H1 (cell line): ENCODE results near the gene GPR61. TPM values are rescaled to one million over a fixed set of nuclear protein-coding genes. Genes with fewer than 3 reads are reported as not detected.

Experiments
- CTCF ChIA-PET: fragments of 300-600 bp; sonication (Branson Sonifier 250); formaldehyde crosslinking; loops from one replicate; lab custom pipeline; 2021; ENCODE audit not compliant: partially characterized antibody; lab: Charles Lee
- POLR2A ChIA-PET: fragments of 300-600 bp; sonication (Branson Sonifier 250); formaldehyde crosslinking; loops from one replicate; lab custom pipeline; 2021; ENCODE audit warnings: inconsistent platforms; ENCODE audit not compliant: partially characterized antibody; lab: Charles Lee
- DNase-seq, 2 experiments: peaks; one replicate each; pipeline versions ENCODE4 v3.0.0 to v3.0.0-alpha.2; 2010 to 2022; ENCODE audit warnings: low spot score in 2 of 2, low read depth in 1 of 2, mixed read lengths in 1 of 2
- FAIRE-seq: peaks from 2 replicates; lab custom pipeline; 2011; peaks lifted over from hg19 to GRCh38; lab: Jason Lieb, UNC
- H2AFZ ChIP-seq: 2 replicates; pipeline ENCODE4 v1.8.1; 2012; ENCODE audit warnings: low read length, inconsistent platforms
- H2AK5ac ChIP-seq: 2 replicates; pipeline ENCODE4 v1.6.1; 2013; ENCODE audit warnings: low read depth, low read length
- H2BK120ac ChIP-seq: replicated peaks from 2 replicates; pipeline ENCODE3; 2013; ENCODE audit warnings: low read depth, low read length, inconsistent platforms
- H2BK12ac ChIP-seq: 2 replicates; pipeline ENCODE4 v1.6.1; 2013; ENCODE audit warnings: low read depth, low read length
- H2BK15ac ChIP-seq: 2 replicates; pipeline ENCODE4 v1.6.1; 2013; ENCODE audit warnings: low read length
- H2BK20ac ChIP-seq: 2 replicates; pipeline ENCODE4 v1.6.1; 2013; ENCODE audit warnings: low read length
- H2BK5ac ChIP-seq: 2 replicates; pipeline ENCODE4 v1.6.1; 2013; ENCODE audit warnings: low read depth, low read length
- H3K14ac ChIP-seq: 2 replicates; pipeline ENCODE4 v1.6.1; 2013; ENCODE audit warnings: inconsistent platforms; ENCODE audit not compliant: insufficient read length
- H3K18ac ChIP-seq: 2 replicates; pipeline ENCODE4 v1.6.1; 2013; ENCODE audit warnings: low read length; ENCODE audit errors: extremely low read depth
- H3K23ac ChIP-seq: 2 replicates; pipeline ENCODE4 v1.6.1; 2013; ENCODE audit warnings: inconsistent platforms; ENCODE audit not compliant: insufficient read length
- H3K23me2 ChIP-seq: 2 replicates; pipeline ENCODE4 v1.6.1; 2013; ENCODE audit warnings: low read depth, low read length
- H3K27ac ChIP-seq: 2 replicates; pipeline ENCODE4 v1.6.1; 2011; ENCODE audit warnings: low read depth, low read length, inconsistent platforms
- H3K27me3 ChIP-seq, 4 experiments: replicated peaks in 1 of 4; 1 replicate in 1 of 4; 2 replicates in 3 of 4; pipeline versions ENCODE4 v1.6.1 to v1.8.1; 2011 to 2013; ENCODE audit warnings: low read length in 3 of 4, mild to moderate bottlenecking in 3 of 4, inconsistent platforms in 2 of 4, mixed read lengths in 2 of 4, moderate library complexity in 1 of 4; ENCODE audit not compliant: control insufficient read depth in 3 of 4, insufficient read depth in 3 of 4; ENCODE audit errors: extremely low read depth in 1 of 4
- H3K36me3 ChIP-seq, 4 experiments: 2 replicates each; pipeline versions ENCODE4 v1.6.1 to v1.8.1; 2011 to 2013; ENCODE audit warnings: mild to moderate bottlenecking in 4 of 4, low read length in 3 of 4, moderate library complexity in 2 of 4, control low read depth in 1 of 4, inconsistent platforms in 1 of 4; ENCODE audit not compliant: insufficient read depth in 4 of 4, control insufficient read depth in 2 of 4
- H3K4ac ChIP-seq: replicated peaks from 2 replicates; pipeline ENCODE3; 2013; ENCODE audit warnings: low read length, low read depth, mixed read lengths, inconsistent platforms; ENCODE audit not compliant: insufficient read length
- H3K4me1 ChIP-seq, 4 experiments: replicated peaks in 1 of 4; 1 replicate in 1 of 4; 2 replicates in 3 of 4; pipeline versions ENCODE4 v1.6.1 to v1.8.1; 2011 to 2013; ENCODE audit warnings: low read length in 3 of 4, inconsistent platforms in 2 of 4, mixed read lengths in 1 of 4; ENCODE audit not compliant: insufficient read depth in 4 of 4, control insufficient read depth in 3 of 4
- H3K4me2 ChIP-seq, 2 experiments: 2 replicates each; pipeline versions ENCODE4 v1.6.1 to v1.8.1; 2011 to 2013; ENCODE audit warnings: low read depth in 2 of 2, low read length in 2 of 2, control low read depth in 1 of 2, inconsistent platforms in 1 of 2, mild to moderate bottlenecking in 1 of 2; ENCODE audit not compliant: insufficient read depth in 1 of 2
- H3K4me3 ChIP-seq, 4 experiments: fragments of 200-600, 300-600 bp in 1 of 4; sonication (generic), shearing (Covaris generic), sonication (Bioruptor Twin) in 1 of 4; 2 replicates each; pipeline versions ENCODE4 v1.5.1 to v1.8.1; 2011 to 2016; ENCODE audit warnings: low read length in 4 of 4, low read depth in 3 of 4, control low read depth in 2 of 4, inconsistent platforms in 2 of 4, mild to moderate bottlenecking in 2 of 4, mixed read lengths in 1 of 4, moderate library complexity in 1 of 4; ENCODE audit not compliant: insufficient read depth in 2 of 4; ENCODE audit errors: extremely low read depth in 1 of 4
- H3K56ac ChIP-seq: replicated peaks from 2 replicates; pipeline ENCODE3; 2013; ENCODE audit warnings: low read depth, mild to moderate bottlenecking, mixed read lengths, low read length, inconsistent platforms; ENCODE audit not compliant: insufficient read length
- H3K79me1 ChIP-seq: 2 replicates; pipeline ENCODE4 v1.6.1; 2013; ENCODE audit warnings: low read depth, low read length, control low read depth
- H3K79me2 ChIP-seq, 2 experiments: 2 replicates each; pipeline versions ENCODE4 v1.6.1 to v1.8.1; 2012 to 2013; ENCODE audit warnings: low read length in 2 of 2, mild to moderate bottlenecking in 2 of 2, inconsistent platforms in 1 of 2; ENCODE audit not compliant: insufficient read depth in 2 of 2, control insufficient read depth in 1 of 2
- H3K9ac ChIP-seq, 4 experiments: replicated peaks in 1 of 4; 1 replicate in 1 of 4; 2 replicates in 3 of 4; pipeline versions ENCODE4 v1.6.1 to v1.8.1; 2011 to 2013; ENCODE audit warnings: low read depth in 3 of 4, low read length in 3 of 4, control low read depth in 2 of 4, mild to moderate bottlenecking in 2 of 4, moderate library complexity in 2 of 4, inconsistent platforms in 1 of 4; ENCODE audit errors: extremely low read depth in 1 of 4
- H3K9me3 ChIP-seq, 2 experiments: 2 replicates each; pipeline versions ENCODE4 v1.6.1 to v1.8.1; 2012 to 2013; ENCODE audit warnings: mild to moderate bottlenecking in 2 of 2, moderate library complexity in 2 of 2, control low read depth in 1 of 2, inconsistent platforms in 1 of 2, low read depth in 1 of 2, low read length in 1 of 2, mixed read lengths in 1 of 2; ENCODE audit not compliant: insufficient read depth in 2 of 2
- H4K20me1 ChIP-seq, 2 experiments: replicated peaks in 1 of 2; 2 replicates each; pipeline versions ENCODE3 to v1.8.1; 2011 to 2013; ENCODE audit warnings: inconsistent platforms in 2 of 2, low read length in 2 of 2, mild to moderate bottlenecking in 1 of 2; ENCODE audit not compliant: insufficient read depth in 2 of 2, control insufficient read depth in 1 of 2
- H4K5ac ChIP-seq: 2 replicates; pipeline ENCODE4 v1.6.1; 2013; ENCODE audit warnings: low read length, low read depth, mixed read lengths, inconsistent platforms; ENCODE audit not compliant: insufficient read length
- H4K8ac ChIP-seq: 2 replicates; pipeline ENCODE4 v1.8.0; 2013; ENCODE audit warnings: mild to moderate bottlenecking, moderate library complexity, low read length, inconsistent platforms; ENCODE audit not compliant: insufficient read depth; ENCODE audit errors: extremely low read depth
- H4K91ac ChIP-seq: replicated peaks from 2 replicates; pipeline ENCODE3; 2013; ENCODE audit warnings: low read length, mixed read lengths, inconsistent platforms; ENCODE audit not compliant: insufficient read length
- CTCF ChIP-seq, 3 experiments: IDR thresholded peaks; 1 replicate in 2 of 3; 2 replicates in 1 of 3; pipeline versions ENCODE4 v1.5.1 to v1.6.1; 2011; ENCODE audit warnings: low read length in 3 of 3, mild to moderate bottlenecking in 3 of 3, inconsistent platforms in 2 of 3, low read depth in 1 of 3, moderate library complexity in 1 of 3; ENCODE audit not compliant: insufficient read depth in 1 of 3; ENCODE audit errors: control extremely low read depth in 1 of 3
- EZH2 ChIP-seq: fragments of 200-600 bp; sonication (generic); IDR thresholded peaks from 2 replicates; pipeline ENCODE4 v1.7.1; 2012; ENCODE audit warnings: low read depth, mild to moderate bottlenecking, moderate library complexity, low read length, inconsistent platforms; ENCODE audit not compliant: severe bottlenecking
- POLR2AphosphoS5 ChIP-seq: IDR thresholded peaks from 2 replicates; pipeline ENCODE4 v1.6.1; 2011; ENCODE audit warnings: low read depth, low read length
- RAD21 ChIP-seq, 2 experiments: IDR thresholded peaks in 1 of 2; conservative IDR thresholded peaks in 1 of 2; 2 replicates each; pipeline ENCODE4 v1.6.1; 2011; ENCODE audit warnings: low read depth in 2 of 2, low read length in 2 of 2, improper control_type of control experiment in 1 of 2, inconsistent platforms in 1 of 2, mild to moderate bottlenecking in 1 of 2, moderate library complexity in 1 of 2
- SIX5 ChIP-seq: IDR thresholded peaks from 2 replicates; pipeline ENCODE4 v1.6.1; 2011; ENCODE audit warnings: mild to moderate bottlenecking, low read depth, low read length
- SP4 ChIP-seq: IDR thresholded peaks from 2 replicates; pipeline ENCODE4 v1.6.1; 2012; ENCODE audit warnings: low read length, inconsistent platforms
- TEAD4 ChIP-seq: IDR thresholded peaks from 2 replicates; pipeline ENCODE4 v1.6.1; 2012; ENCODE audit warnings: low read depth, low read length, inconsistent platforms, mixed read lengths
- WGBS, 2 experiments: shearing (Covaris generic) in 1 of 2; methylation state at CpG; one replicate each; pipeline versions ENCODE4 v1.1.6 to v1.1.7; 2013 to 2015; ENCODE audit warnings: low lambda C conversion rate in 2 of 2, mixed read lengths in 2 of 2, inconsistent platforms in 1 of 2, low coverage in 1 of 2, missing lambda C conversion rate in 1 of 2; ENCODE audit not compliant: insufficient replicate concordance in 2 of 2, insufficient coverage in 1 of 2, insufficient read length in 1 of 2; ENCODE audit errors: extremely low coverage in 1 of 2, missing lambda C conversion rate in 1 of 2; 5-methylcytosine and 5-hydroxymethylcytosine counted together
- polyA plus RNA-seq, 7 experiments: library from polyadenylated mRNA; depleted of rRNA in 3 of 7; stranded (reverse) in 5 of 7; unstranded in 2 of 7; fragments of >200 nt in 5 of 7; fragments of 200-250 nt in 2 of 7; gene quantifications; 1 replicate in 5 of 7; 2 replicates in 1 of 7; 4 replicates in 1 of 7; pipeline versions ENCODE4 v1.2.1 to v1.2.3, GENCODE V29; 2011 to 2013; ENCODE audit warnings: missing spikeins in 2 of 7, mixed read lengths in 2 of 7
- total RNA-seq: library from RNA; stranded (reverse); fragmentation: NEBNext Ultra II Directional; extraction: Animal tissue kit (Norgen Biotek cat#: 25700); gene quantifications from 2 replicates; pipeline ENCODE4 v1.2.1, GENCODE V29; 2021

GPR61 gene
- total and polyA plus RNA-seq, 2 of the 8 experiments (the other 6 are each of a cell fraction or from before 2014, with no cell fraction given): 0.41 to 0.53 TPM

GRCh38 chr1:109490029-109490933, 49.4 kb upstream of the GPR61 start:
- Histone ChIP-seq H3K18ac (no peak overlapping the region), H2BK15ac (no peak overlapping the region), H4K5ac (no peak overlapping the region), H4K20me1 (peaks cover 0 to 1% of the 10 kb centered on the region in 2 experiments), H3K4me1 (peaks cover 0 to 2% (median 0%) of the 10 kb centered on the region in 4 experiments; a peak in 1 of 7 replicates), H2BK12ac (no peak overlapping the region), H3K27me3 (no peaks in the 10 kb centered on the region), H3K23ac (no peak overlapping the region), H3K4me3 (no peak overlapping the region), H3K9ac (no peak overlapping the region), H3K4me2 (no peak overlapping the region), H4K8ac (no peak overlapping the region), H2BK5ac (no peak overlapping the region), H2BK120ac (no peak overlapping the region), H3K56ac (no peak overlapping the region), H2AK5ac (no peak overlapping the region), H3K4ac (no peak overlapping the region), H2AFZ (no peak overlapping the region), H2BK20ac (no peak overlapping the region), H3K27ac (no peak overlapping the region), H3K79me2 (no peaks in the 10 kb centered on the region), H3K14ac (no peak overlapping the region), H4K91ac (no peak overlapping the region), H3K79me1 (no peaks in the 10 kb centered on the region; the same call in 1 of the 2 replicates), H3K36me3 (no peaks in the 10 kb centered on the region; a peak in 1 of 8 replicates), H3K9me3 (no peaks in the 10 kb centered on the region), H3K23me2 (peaks cover 4% of the 10 kb centered on the region)
- ChIA-PET POLR2A (interaction anchor here (0.8 to 3.1 kb wide), 6 partner anchors 10 to 204 kb away, joined by 3 to 10 read pairs (median 4); partner anchors contain the start of gene GPR61), CTCF (interaction anchor here (0.6 to 43.7 kb wide), 23 partner anchors 11 to 517 kb away, joined by 3 to 1755 read pairs (median 3); partner anchors contain the start of genes AMIGO1, ATXN7L2, GNAI3 and GPR61)
- FAIRE-seq (no peak), DNase-seq (peak in 1 of 2 experiments; percentile 88)
- TF ChIP-seq EZH2 (no peak), RAD21 (IDR thresholded peaks at IDR 0.05 in 1 of 2, conservative IDR thresholded peaks at IDR 0.05 in 1 of 2; ENCODE audit: low read depth in 2 of 2, low read length in 2 of 2) (peak; percentile 35 to 67; a peak in 3 of 4 replicates), TEAD4 (no peak), POLR2AphosphoS5 (no peak), SIX5 (no peak), CTCF (IDR thresholded peaks at IDR 0.05; ENCODE audit: control extremely low read depth in 1 of 3, insufficient read depth in 1 of 3, low read depth in 1 of 3, low read length in 3 of 3) (peak; percentile 79 to 84 (median 82)), SP4 (no peak)
- WGBS, 2 experiments: 97% methylated on average over 9 of the region's 11 CpGs; no CpG with 5 or more reads in 1 of the 2 experiments
